ENCODE measurements around the gene ASB10. TPM values are rescaled to one million over a fixed set of nuclear protein-coding genes. Genes with fewer than 3 reads are reported as not detected.

The ASB10 gene
- total RNA-seq, 3 donors from 2014 or later (not counting 1 experiment from before 2014, with no cell fraction given): not detected

DNA sequence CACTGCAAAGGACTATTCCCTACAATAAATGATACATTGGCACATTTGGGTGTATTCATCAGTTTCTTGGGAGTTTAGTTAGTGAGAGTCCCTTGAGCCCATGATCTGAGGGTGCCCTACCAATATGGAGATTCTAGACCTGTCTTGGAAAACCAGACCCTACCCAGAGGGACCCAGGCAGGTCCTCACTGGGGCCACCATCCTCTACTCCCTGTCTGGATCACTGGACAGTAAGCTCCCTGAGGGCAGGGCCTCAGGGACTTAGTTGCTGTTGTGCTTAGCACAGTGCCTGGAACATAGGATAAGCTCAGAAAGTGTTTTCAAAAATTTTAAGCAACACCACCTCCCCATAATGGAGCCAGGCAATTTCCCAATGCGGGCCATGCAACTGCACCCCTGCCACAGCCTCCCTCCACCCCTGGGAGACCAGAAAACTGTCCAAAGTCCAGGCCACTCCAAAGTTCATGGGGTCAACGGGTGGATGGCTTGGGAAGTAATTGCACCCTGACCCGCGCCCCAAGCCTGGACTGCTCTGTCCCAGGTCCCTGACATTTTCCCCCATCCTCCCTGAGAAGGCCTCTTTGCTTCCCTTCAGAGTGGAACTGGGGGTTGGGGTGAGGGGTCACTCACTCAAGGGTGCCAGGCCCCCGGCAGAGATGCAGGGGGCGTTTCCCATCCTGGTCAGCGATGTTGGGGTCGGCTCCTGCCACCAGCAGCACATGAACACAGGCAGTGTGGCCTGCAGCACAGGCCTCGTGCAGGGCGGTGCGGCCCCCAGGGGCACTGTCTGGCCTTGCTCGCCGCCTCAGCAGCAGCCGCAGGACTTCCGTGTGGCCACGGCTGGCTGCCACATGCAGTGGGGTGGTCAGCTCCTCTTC is 1.0 kb downstream of the ASB10 start:
- H3K4me3 ChIP-seq (ENCODE audit: low read length): no peak overlapping the region
- TF ChIP-seq, protein P1, sequence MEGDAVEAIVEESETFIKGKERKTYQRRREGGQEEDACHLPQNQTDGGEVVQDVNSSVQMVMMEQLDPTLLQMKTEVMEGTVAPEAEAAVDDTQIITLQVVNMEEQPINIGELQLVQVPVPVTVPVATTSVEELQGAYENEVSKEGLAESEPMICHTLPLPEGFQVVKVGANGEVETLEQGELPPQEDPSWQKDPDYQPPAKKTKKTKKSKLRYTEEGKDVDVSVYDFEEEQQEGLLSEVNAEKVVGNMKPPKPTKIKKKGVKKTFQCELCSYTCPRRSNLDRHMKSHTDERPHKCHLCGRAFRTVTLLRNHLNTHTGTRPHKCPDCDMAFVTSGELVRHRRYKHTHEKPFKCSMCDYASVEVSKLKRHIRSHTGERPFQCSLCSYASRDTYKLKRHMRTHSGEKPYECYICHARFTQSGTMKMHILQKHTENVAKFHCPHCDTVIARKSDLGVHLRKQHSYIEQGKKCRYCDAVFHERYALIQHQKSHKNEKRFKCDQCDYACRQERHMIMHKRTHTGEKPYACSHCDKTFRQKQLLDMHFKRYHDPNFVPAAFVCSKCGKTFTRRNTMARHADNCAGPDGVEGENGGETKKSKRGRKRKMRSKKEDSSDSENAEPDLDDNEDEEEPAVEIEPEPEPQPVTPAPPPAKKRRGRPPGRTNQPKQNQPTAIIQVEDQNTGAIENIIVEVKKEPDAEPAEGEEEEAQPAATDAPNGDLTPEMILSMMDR (IDR thresholded peaks at IDR 0.05): no peak
- H3K4me1 Mint-ChIP-seq: no peaks in the 10 kb centered on the region
- H3K27me3 ChIP-seq (ENCODE audit: control insufficient read depth, insufficient read depth, low read length): no peaks in the 10 kb centered on the region
- H3K36me3 Mint-ChIP-seq: no peaks in the 10 kb centered on the region
- ATAC-seq (no peak), DNase-seq (no peak)
- no peak overlapping the region for H3K27ac ChIP-seq (ENCODE audit: low read length)
- no peaks in the 10 kb centered on the region for H3K4me1 ChIP-seq (ENCODE audit: control insufficient read depth, insufficient read depth, low read length)
- 91% methylated on average over 16 of the region's 16 CpGs for WGBS (ENCODE audit: insufficient coverage)
- H3K9me3 Mint-ChIP-seq: no peaks in the 10 kb centered on the region
- H3K27me3 Mint-ChIP-seq (ENCODE audit: low read depth in 2 of 2): peaks cover 0 to 7% of the 10 kb centered on the region in 2 donors
- H3K27ac Mint-ChIP-seq: no peak overlapping the region
- no peaks in the 10 kb centered on the region for H3K9me3 ChIP-seq (ENCODE audit: control insufficient read depth, insufficient read depth, low read length)
- intact Hi-C loops (cut with micrococcal nuclease): no loop called here
- H3K4me3 Mint-ChIP-seq: no peak overlapping the region
- no peaks in the 10 kb centered on the region for H3K36me3 ChIP-seq (ENCODE audit: control insufficient read depth, insufficient read depth, low read length)

DNA sequence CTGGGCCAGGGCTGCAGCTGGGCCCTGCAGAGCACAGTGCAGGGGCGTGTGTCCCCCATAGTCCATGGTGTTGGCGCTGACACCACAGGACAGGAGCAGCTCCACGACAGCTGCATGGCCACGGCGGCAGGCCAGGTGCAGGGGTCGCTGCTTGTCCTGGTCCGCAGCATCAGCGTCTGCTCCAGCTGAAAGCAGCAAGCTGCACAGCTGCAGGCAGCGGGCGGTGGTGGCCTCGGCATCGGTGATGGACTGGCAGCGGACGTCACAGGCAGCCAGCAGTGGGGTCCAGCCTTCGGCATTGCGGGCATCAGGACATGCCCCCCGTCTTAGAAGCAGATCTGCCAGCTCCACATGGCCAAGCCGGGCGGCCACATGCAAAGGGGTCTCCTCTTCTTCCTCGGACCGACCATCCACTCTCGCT is 6.0 kb downstream of the ASB10 start:
- no peak for DNase-seq
- Histone ChIP-seq H3K9me3 (ENCODE audit: control insufficient read depth, insufficient read depth, low read length) (no peaks in the 10 kb centered on the region), H3K36me3 (ENCODE audit: control insufficient read depth, insufficient read depth, low read length) (no peaks in the 10 kb centered on the region), H3K4me1 (ENCODE audit: control insufficient read depth, insufficient read depth, low read length) (no peaks in the 10 kb centered on the region), H3K27me3 (ENCODE audit: control insufficient read depth, insufficient read depth, low read length) (no peaks in the 10 kb centered on the region), H3K4me3 (ENCODE audit: low read length) (no peak overlapping the region), H3K27ac (ENCODE audit: low read length) (no peak overlapping the region)
- intact Hi-C loops (cut with micrococcal nuclease): no loop called here
- H3K36me3 Mint-ChIP-seq: no peaks in the 10 kb centered on the region
- WGBS (ENCODE audit: insufficient coverage): 94% methylated on average over 22 of the region's 22 CpGs
- no peak overlapping the region for H3K27ac Mint-ChIP-seq
- H3K4me3 Mint-ChIP-seq: no peak overlapping the region
- ATAC-seq: no peak
- TF ChIP-seq, protein P1 (IDR thresholded peaks at IDR 0.05): no peak
- H3K9me3 Mint-ChIP-seq: no peaks in the 10 kb centered on the region
- H3K27me3 Mint-ChIP-seq (ENCODE audit: low read depth in 2 of 2): peaks cover 5 to 15% of the 10 kb centered on the region in 2 donors
- H3K4me1 Mint-ChIP-seq: no peaks in the 10 kb centered on the region

DNA sequence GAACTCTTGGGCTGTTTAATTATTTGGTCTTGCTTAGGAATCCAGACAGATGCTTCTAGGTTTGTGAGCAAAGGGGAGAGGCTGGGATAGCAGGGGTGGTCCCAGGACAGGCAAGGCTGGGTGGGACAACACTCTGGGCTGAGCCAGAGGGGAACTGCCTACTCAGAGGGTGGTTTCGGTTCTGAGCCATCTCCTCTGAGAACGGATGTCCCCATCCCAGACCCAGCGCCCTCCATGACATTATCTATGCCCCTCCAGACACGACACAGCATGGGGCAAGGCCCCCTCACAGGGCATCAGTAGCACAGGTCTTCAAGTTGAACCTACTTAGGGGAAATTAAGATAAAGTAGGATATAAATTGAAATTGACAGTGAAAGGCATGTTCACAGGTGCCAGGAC is 7.1 kb downstream of the ASB10 start:
- WGBS (ENCODE audit: insufficient coverage): 80% methylated on average over 4 of the region's 4 CpGs
- Mint-ChIP-seq H3K27ac (no peak overlapping the region), H3K36me3 (no peaks in the 10 kb centered on the region), H3K9me3 (no peaks in the 10 kb centered on the region), H3K4me1 (no peaks in the 10 kb centered on the region), H3K4me3 (no peak overlapping the region), H3K27me3 (ENCODE audit: low read depth in 2 of 2) (peaks cover 5 to 15% of the 10 kb centered on the region in 2 donors)
- intact Hi-C loops (cut with micrococcal nuclease): no loop called here
- TF ChIP-seq, protein P1 (IDR thresholded peaks at IDR 0.05): no peak
- DNase-seq: peak in 1 of 2 donors; percentile 0
- no peak overlapping the region for H3K4me3 ChIP-seq (ENCODE audit: low read length)
- ATAC-seq: no peak
- no peaks in the 10 kb centered on the region for H3K27me3 ChIP-seq (ENCODE audit: control insufficient read depth, insufficient read depth, low read length)
- H3K9me3 ChIP-seq (ENCODE audit: control insufficient read depth, insufficient read depth, low read length): no peaks in the 10 kb centered on the region
- H3K27ac ChIP-seq (ENCODE audit: low read length): no peak overlapping the region
- H3K36me3 ChIP-seq (ENCODE audit: control insufficient read depth, insufficient read depth, low read length): no peaks in the 10 kb centered on the region
- H3K4me1 ChIP-seq (ENCODE audit: control insufficient read depth, insufficient read depth, low read length): no peaks in the 10 kb centered on the region

Data from natural killer cell (primary cell).